GM21825 (cell line): ENCODE data around the gene CRYBA1.
"Not testable (repeated sequence)": the region's sequence is repeated elsewhere in the genome, so short reads cannot be mapped to it uniquely, and the experiment has no call there.

Experiments used
- ATAC-seq: cut with Tn5 transposase; IDR thresholded peaks from one replicate; pipeline ENCODE4 v1.9.1; 2021; ENCODE audit warnings: mild to moderate bottlenecking, moderate library complexity; ENCODE audit not compliant: unreplicated experiment

CRYBA1 gene

GRCh38 chr17:29237476-29238132 is 9.1 kb upstream of the CRYBA1 start:
- ATAC-seq = no peak

DNA sequence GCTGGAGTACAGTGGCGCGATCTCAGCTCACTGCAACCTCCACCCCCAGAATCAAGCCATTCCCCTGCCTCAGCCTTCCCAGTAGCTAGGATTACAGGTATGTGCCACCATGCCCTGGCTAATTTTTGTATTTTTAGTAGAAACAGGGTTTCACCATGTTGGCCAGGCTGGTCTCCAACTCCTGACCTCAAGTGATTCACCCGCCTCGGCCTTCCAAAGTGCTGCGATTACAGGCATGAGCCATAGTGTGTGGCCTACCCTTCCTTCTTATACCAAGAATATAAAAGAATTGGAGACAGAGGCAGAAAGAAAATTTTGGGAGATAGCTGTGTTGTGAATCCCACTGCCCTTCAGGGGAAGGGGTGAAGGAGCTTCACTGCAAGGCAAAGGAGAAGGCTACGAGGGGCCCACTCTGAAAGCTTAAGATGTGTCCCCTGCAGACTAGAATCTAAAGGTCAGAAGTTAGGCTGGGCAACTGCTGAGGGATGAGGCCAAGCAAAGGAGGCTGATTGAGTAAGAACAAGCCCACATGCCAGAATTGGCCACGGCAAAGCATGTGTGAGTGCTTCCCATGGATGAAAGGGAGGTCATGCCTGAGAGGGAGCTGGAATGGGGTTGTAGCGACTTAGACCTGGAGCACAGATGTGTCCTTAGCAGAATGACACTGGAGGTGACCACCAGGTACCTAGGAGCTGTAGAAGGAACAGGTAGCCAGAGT is 8.4 kb upstream of the CRYBA1 start:
- ATAC-seq = no peak

- ATAC-seq = no peak
These were observed 6.2 kb upstream of the CRYBA1 start for GRCh38 chr17:29240477-29240876.

GRCh38 chr17:29240968-29241963 is 5.4 kb upstream of the CRYBA1 start:
- no peak for ATAC-seq

DNA sequence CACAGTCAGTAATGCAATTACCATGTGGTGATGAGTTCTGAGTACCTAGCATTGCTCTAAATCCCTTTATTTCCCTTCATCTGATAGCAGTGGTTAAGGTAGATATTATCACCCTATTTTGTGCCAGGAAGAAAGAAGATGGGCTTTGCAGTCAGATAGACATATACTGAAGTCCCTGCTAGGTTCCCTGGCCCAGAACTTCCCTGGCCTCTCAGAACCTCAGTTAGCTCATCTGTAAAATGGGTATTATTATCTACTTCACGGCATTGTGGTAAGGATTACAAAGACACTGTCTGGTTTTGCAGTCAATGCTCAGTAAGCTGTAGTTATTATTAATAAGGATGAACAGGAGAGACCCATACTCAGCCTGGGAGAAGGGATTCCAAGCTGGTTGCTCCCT is 4.6 kb upstream of the CRYBA1 start:
- ATAC-seq = no peak

- no peak for ATAC-seq
These were observed 3.9 kb upstream of the CRYBA1 start for GRCh38 chr17:29242790-29243189.

DNA sequence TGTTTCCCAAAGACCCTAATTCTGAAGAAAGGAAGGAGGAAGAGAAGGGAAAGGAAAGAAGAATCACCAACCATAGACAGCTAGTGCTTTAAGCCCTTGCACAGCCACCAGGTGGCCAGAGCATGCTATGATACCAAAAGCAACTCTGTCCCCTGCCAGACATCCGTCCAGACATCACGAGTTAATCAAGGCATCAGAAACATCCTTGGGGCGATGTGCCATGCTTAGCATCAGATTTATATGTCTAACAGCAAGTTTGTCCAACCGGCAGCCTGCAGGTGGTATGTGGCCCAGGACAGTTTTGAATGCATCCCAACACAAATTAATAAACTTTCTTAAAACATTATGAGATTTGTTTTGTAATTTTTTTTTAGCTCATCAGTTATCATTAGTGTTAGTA is 2.9 kb upstream of the CRYBA1 start:
- ATAC-seq = no peak

- no peak for ATAC-seq
These were observed 1.3 kb upstream of the CRYBA1 start for GRCh38 chr17:29245401-29245800.

DNA sequence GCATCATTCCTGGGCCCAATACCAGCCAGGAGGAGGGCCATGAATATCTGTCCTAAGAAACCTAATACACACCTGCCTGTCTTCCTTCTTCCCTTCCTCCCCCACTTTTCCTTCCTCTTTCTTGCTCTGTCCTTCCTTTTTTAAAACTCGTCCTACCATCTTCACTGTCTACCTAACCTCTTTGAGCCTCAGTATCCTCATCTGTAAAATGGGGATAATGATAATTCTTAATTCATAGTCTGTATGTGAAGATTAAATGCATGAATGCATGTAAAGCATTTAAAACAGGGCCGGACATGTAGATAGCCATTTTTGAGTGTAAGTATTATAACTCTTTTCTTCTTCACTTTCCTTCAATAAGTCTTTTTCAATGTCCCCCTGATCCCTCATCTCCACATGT is 560 bp downstream of the CRYBA1 start:
- no peak for ATAC-seq

- no peak for ATAC-seq
These were observed 2.2 kb downstream of the CRYBA1 start for GRCh38 chr17:29248845-29249244.

GRCh38 chr17:29250666-29251065 is 4.0 kb downstream of the CRYBA1 start:
- ATAC-seq = no peak

DNA sequence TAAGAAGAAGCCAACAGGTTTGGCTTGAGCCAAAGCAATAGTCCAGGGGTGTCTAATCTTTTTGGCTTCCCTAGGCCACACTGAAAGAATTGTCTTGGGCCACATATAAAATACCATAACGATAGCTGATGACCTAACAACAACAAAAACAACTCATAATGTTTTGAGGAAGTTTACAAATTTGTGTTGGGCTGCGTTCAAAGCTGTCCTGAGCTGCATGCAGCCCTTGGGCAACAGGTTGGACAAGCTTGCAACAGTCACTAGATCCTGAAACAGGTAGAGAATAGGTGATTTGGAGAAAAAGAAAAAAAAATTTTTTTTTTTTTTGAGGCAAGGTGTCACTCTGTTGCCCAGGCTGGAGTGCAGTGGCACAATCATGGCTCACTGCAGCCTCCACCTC is 4.5 kb downstream of the CRYBA1 start:
- ATAC-seq = no peak

GRCh38 chr17:29252101-29252791 is 5.6 kb downstream of the CRYBA1 start:
- no peak for ATAC-seq

DNA sequence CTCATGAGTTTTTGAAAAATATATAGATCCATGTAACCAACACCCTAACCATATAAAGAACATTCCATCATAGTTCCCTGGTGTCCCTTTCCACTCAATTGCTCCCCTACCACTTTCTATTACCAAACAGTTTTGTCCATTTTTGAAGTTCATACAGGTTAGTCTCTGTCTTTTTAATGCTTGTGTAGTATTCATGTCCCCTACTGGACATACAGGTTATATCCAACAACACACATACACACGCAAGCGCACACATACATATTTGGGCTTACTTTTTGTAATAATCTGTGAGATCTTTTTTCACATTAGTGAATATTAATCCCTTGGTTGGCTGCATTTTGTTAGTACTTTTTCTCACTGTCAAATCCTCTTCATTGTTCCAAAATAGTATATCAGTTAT is 6.4 kb downstream of the CRYBA1 start:
- ATAC-seq = no peak

- ATAC-seq = no peak
These were observed 9.4 kb downstream of the CRYBA1 start for GRCh38 chr17:29255926-29256522.

- ATAC-seq = no peak
These were observed 10.2 kb downstream of the CRYBA1 start for GRCh38 chr17:29256735-29257466.

DNA sequence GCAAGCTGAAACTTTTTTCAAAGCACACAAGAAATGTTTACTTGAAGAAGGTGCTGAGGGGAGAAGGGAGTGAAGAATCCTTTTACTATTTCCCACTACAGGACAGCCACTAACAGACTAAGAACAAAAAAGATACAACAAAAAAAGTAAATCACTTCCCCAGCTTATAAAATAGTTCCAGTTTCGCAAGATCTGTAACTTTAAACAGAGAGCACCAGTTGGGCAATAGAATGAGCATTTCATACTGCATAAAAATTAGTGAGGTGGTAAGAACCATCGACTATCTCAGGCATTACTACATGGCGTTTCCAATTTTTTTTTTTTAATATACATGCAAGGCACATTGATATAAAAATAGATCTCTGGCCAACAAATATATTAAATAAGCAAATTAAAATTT is 11.1 kb downstream of the CRYBA1 start:
- no peak for ATAC-seq

- ATAC-seq = no peak
These were observed 17.3 kb downstream of the CRYBA1 start for GRCh38 chr17:29263916-29264315.

GRCh38 chr17:29271980-29272379 is 25.3 kb downstream of the CRYBA1 start:
- not testable (repeated sequence) for ATAC-seq

DNA sequence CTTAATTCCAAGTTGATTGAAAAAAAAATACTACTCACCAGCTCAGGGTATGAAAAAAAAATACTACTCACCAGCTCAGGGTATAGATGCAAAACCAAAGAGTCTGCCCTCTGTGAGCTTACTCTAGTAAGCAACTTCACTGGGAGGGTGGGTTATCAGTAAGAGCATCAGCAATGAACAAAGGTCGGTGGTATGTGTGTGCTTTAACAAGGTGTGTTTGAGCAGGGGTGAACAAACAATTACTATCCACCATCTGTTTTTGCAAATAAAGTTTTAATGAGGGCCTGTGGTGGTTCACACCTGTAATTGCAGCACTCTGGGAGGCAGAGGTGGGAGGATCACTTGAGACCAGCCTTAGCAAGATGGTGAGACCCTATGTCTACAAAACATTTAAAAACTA is 27.3 kb downstream of the CRYBA1 start:
- ATAC-seq = no peak
